Activated naive CD4-positive, alpha-beta T cell treated with Interleukin-2 at 50 U/mL for 16 hours (primary cell): Measurements from ENCODE around the gene MTERF4.
A peak's percentile ranks its signal among the peaks of the same experiment; 100 is the strongest.

Experiments used
- DNase-seq: peaks from one replicate; pipeline ENCODE4 v3.0.0-alpha.2; 2020

The MTERF4 gene

DNA sequence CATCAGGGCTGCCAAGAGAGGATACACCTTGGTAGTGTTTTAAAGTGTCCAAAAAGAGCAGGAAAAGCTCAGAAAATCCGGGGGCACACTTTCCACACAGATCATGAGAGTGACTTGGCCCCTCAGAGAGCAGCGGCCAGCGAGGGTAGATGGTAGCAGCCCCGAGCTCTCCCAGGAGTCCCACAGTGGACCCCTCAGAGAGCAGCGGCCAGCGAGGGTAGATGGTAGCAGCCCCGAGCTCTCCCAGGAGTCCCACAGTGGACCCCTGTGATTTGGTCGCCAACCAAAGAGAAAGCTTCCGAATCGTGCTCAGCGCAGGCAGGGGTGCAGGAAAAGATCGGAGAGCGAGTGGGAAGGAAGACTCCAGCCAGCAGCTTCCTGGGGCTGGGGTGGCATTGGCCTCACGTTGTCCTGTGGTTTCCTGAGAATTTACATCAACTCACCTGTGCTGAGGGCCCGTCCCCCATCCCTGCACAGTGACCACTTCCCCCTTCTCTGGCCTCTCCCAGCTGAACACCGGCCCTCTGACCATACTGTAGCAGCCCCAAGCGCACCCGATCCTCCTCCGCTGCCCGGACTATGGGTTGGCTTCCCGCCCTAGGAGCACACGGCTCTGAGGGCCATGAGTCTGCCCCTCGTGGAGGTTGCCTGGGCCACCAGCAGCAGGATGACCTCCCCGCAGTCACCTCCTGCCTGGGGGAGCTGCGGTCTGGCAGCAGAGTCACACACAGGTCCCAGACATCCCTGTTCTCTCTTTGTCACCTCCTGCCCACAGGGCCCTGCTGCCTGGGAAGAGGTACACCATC, 33.7 kb downstream of the MTERF4 start:
- DNase-seq = no peak

DNA sequence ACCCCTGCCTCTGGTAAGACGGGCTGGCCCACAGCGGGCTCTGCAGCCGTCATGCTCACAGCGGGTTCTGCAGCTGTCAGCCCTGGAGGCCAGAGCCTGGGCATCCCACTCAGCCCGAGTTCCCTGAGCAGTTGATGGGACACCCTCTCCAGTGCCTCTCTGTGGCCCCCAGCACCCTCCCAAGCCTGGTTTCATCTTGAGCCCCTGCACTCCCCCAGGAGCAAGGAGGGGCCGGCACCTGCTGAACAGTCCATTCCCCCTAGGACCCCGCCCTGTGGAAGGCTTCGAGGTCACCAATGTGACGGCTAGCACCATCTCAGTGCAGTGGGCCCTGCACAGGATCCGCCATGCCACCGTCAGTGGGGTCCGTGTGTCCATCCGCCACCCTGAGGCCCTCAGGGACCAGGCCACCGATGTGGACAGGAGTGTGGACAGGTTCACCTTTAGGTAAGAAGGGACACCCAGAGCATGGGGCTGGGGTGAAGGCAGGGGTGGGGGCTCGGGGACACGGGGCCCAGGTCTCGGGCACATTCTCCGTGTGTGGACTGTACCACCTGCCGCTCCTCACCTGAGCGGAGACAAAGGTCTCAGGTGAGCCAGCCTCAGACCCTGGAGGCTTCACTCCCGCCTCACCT, 34.5 kb downstream of the MTERF4 start:
- DNase-seq = no peak

GRCh38 chr2:241066893-241067341, 35.2 kb downstream of the MTERF4 start:
- DNase-seq = no peak

DNA sequence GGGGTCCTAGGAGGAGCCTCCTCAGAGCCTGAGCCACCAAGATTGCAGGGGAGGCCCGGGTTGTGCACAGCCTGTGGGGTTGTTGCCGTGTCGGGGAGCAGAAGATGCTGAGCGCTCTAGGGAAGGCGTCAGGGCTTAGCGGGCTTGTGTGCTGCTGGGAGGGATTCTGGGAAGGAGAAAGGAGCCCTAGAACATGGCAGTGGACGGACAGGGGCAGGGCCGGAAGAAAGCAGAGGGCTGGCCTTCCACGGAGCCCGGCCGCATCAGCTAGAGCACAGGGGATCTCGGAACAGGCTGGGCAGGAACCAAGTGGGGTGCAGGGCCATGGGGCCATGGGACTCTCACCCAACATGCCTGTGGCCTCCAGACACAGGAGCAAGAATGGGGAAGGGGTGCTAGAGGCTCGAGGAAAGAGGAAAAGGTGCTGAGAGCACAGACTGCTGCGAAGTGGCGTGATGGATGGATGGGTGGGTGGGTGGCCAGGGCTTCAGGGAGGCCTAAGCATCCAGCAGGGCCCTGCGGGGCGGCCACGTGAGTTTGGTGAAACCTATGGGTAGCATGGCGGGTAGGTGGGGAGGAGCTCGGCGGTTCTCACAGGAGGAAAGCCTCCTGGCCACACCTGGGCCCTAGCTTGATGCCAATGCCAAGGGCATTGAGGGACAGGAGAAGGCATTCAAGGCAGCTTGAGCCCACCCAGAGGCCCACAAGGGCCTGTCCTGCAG, 35.8 kb downstream of the MTERF4 start:
- DNase-seq = no peak

DNA sequence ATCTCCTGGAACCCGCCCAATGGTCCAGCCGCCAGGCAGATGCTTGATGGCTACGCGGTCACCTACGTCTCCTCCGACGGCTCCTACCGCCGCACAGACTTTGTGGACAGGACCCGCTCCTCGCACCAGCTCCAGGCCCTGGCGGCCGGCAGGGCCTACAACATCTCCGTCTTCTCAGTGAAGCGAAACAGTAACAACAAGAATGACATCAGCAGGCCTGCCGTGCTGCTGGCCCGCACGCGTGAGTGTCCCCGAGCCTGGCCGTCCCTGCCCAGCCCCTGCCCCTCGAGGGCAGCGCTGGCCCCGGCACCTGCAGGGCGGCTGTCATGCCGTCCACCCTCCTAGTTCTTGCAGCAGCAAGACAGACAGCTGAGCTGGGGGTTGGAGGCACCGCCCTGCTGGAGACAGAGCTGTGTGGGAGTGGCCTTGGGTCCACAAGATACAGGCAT, 36.7 kb downstream of the MTERF4 start:
- DNase-seq = no peak

GRCh38 chr2:241064802-241065354, 37.2 kb downstream of the MTERF4 start:
- no peak for DNase-seq

DNA sequence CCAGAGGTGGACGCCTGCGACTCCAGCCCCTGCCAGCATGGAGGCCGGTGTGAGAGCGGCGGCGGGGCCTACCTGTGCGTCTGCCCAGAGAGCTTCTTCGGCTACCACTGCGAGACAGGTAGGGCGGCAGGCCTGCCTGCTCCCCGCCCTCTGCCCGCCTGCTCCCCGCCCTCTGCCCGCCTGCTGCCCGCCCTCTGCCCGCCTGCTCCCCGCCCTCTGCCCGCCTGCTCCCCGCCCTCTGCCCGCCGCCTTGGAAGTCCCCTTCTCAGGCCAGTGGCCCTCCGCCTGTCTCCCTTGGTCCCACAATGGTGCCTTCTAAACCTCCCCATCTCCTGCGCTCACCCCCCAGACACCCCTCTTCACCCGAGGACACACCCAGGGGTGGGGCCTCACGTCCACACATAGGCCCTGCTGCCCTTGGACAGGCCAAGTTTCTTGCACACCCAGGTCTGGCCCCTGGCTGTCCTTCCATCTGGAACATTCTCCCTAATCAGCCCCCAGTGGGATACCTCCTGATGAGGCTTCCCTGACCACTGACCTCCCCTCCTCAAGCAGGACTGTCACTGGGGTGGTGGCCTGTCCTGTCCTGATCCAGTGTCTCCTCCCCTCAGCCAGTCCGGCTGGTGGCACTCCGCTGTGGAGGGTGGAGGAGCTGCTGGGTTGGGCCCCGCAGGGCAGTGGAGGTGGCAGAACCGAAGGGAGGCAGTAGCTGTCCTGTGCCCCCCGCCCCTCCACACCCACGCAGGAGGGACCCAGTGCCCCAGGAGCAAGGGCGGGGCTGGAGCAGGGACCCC, 37.9 kb downstream of the MTERF4 start:
- DNase-seq = peak; percentile 42

DNA sequence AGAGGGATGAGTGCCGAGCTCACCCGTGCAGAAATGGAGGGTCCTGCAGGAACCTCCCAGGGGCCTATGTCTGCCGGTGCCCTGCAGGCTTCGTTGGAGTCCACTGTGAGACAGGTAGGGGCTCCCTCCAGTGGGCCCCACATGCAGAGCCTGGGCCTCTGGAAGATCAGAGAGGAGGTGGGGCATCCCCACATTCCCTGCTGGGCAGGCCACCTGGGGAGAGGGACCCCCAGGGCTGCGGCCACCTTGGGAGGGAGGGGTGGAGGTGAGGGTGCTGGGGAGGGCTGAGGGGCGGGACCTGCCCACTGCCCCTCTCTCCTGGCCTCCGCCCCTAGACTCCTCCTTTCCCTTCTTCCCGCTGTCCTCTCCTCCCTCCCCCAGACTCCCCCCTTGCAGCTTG, 38.5 kb downstream of the MTERF4 start:
- no peak for DNase-seq

GRCh38 chr2:241063093-241063551, 39.0 kb downstream of the MTERF4 start:
- no peak for DNase-seq

GRCh38 chr2:241062389-241063092, 39.5 kb downstream of the MTERF4 start:
- DNase-seq = no peak

DNA sequence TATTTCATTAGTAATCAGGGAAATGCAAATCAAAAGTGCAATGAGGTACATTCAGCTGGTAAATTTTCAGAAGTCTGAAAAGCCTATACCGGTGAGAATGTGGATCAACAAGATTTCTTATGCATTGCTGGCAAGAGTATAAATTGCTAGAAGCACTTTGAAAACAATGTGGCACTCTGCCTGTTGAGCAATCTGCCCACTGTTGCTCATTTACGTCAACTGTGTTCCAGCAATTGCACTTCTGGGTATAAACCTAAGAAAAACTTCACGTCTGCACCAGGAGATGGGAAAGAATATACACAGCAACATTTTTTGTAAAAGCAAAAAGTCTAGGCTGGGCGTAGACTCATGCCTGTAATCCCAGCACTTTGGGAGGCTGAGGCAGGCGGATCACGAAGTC, 40.8 kb downstream of the MTERF4 start:
- DNase-seq = no peak

DNA sequence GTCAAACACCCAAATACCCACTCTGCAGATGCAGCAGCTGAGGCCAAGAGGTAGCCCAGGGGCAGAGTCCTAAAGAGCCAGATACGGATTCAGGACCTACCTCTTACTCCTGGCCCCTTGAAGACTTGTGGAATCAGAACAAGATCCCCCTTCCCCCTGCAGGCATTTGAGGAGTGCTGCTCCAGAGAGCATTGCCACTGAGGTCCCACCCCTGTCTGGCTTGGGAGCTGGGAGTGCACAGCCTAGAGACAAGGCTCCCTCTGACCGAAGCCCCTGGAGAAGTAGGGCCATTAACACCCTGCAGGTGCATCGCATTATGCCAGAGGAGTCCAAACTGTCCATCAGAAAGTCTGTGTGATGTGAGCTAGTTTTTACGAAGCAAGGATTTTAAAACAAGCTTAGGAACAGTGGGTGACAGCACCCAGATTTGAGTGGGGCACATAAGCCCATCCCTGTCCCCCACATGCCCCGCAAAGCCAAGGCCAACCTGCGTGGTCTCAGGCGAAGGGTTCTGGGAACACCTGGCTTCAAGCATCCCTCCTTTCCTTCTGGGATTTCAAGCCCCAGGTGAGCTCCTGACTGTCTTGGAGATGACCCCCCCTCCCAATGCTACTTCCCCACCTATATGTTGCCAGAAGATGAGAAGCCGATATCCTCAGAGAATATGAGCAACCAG, 48.4 kb downstream of the MTERF4 start:
- DNase-seq = peak; percentile 1

GRCh38 chr2:241052677-241053360, 49.3 kb downstream of the MTERF4 start:
- no peak for DNase-seq

GRCh38 chr2:241051578-241052487, 50.3 kb downstream of the MTERF4 start:
- DNase-seq = peak; percentile 1

- DNase-seq = no peak
These were observed 51.2 kb downstream of the MTERF4 start for GRCh38 chr2:241050624-241051577.

- peak; percentile 1 for DNase-seq
These were observed 52.1 kb downstream of the MTERF4 start for GRCh38 chr2:241049739-241050623.

DNA sequence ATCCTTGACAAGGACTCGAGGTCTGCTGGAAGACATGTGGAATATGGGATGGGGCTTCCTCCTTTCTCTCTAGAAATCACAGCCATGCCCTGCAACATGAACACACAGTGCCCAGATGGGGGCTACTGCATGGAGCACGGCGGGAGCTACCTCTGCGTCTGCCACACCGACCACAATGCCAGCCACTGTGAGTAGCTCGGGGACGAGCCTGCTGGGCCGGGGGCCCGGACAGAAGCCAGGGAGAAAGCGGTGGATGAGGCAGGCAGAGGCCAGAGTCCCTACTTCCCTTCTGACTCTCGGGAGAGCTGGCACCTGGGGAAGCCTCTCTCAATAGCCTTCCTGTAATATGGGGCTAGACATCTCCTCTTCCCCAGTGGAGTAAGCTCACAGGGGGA, 53.1 kb downstream of the MTERF4 start:
- DNase-seq = no peak
